ENCODE data around the gene MPZL1.

The MPZL1 gene

GRCh38 chr1:167749741-167750140 is 28.0 kb downstream of the MPZL1 start:
- Histone ChIP-seq H3K4me3 (no peak overlapping the region), H3K27ac (no peak overlapping the region)
- no peak for TF ChIP-seq CTCF (IDR thresholded peaks at IDR 0.05)
- no peak for DNase-seq (ENCODE audit: low spot score)

DNA sequence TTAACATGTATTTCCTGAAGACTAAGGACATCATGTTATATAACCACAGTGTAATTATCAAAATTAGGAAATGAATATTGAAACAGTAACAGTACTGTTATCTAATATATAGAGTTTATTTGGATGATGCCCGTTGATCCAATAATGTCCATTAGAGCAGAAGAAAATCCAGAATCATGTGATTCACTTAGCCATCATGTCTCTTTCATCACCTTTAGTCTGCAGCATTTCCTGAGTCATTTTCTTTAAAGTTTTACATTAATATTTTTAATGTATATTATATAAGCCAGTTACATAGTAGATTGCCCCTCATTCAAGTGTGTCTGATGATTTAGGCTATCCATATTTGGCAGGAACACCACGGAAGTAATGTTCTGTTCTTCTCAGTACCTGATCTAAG is 28.9 kb downstream of the MPZL1 start:
- no peak for DNase-seq (ENCODE audit: low spot score)
- no peak overlapping the region for H3K4me3 ChIP-seq
- no peak overlapping the region for H3K27ac ChIP-seq
- TF ChIP-seq CTCF (IDR thresholded peaks at IDR 0.05), result no peak

- TF ChIP-seq CTCF (IDR thresholded peaks at IDR 0.05), result no peak
- Histone ChIP-seq H3K4me3 (no peak overlapping the region), H3K27ac (peak overlapping the region in 1 of 2 donors; percentile 7)
- no peak for DNase-seq (ENCODE audit: low spot score)
Measured at GRCh38 chr1:167751676-167752075, 29.9 kb downstream of the MPZL1 start.

GRCh38 chr1:167752219-167752985 is 30.6 kb downstream of the MPZL1 start:
- DNase-seq (ENCODE audit: low spot score), result no peak
- H3K27ac ChIP-seq, result peak overlapping the region in 1 of 2 donors; percentile 7
- no peak for TF ChIP-seq CTCF (IDR thresholded peaks at IDR 0.05)
- no peak overlapping the region for H3K4me3 ChIP-seq

DNA sequence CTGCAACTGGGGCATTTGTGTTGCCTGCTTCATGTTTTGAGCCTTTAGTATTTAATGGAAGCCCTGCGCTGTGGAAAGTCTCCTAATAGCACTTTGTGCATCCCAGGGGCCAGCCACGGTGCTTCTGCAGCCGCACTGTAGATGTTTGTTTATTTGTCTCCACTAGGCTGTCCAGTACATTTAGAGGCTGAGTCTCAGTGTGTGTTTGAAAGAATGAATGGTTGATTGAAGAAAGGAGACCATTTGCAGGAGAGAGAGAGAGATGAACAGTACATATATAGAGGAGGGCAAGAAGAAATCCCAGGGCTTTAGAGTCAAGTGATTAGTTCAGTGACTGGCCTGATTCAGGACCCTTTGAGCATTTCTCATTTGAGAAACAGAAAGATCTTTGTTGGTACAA is 33.9 kb downstream of the MPZL1 start:
- Histone ChIP-seq H3K4me3 (no peak overlapping the region), H3K27ac (no peak overlapping the region)
- no peak for DNase-seq (ENCODE audit: low spot score)
- TF ChIP-seq CTCF (IDR thresholded peaks at IDR 0.05), result no peak

DNA sequence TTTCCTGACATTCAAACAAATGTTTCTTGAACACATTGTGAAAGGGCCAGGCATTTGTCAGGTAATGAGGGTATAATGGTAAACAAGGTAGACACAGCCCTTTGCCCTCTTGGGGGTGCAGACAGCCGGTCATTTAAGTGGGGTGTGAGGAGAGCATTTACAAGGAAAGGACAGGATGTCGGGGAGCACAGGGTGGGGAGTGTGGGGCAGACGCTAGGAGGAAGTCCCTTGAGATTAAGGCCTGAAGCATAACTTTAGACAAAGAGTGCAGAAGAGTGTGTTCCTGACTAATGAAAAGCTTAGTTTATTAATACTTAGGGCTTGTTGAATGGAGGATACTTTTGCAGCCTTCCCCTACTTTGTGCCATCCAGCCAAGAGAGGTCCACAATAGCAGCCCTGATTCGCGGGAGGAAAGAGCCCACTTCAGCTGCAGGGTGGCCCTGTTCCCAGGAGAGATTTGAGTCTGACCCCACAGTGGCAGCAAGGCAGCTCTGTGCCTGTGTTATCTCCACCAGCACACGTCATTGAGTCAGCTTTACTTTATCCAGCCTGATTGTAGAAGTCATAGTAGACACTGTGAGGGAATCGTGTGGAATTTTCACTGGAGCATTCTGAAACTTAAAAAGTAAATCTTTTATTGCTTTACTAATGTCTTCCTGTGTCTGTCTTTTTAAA is 35.1 kb downstream of the MPZL1 start:
- DNase-seq (ENCODE audit: low spot score), result no peak
- TF ChIP-seq CTCF (IDR thresholded peaks at IDR 0.05), result no peak
- Histone ChIP-seq H3K4me3 (no peak overlapping the region), H3K27ac (no peak overlapping the region)

Data from coronary artery (tissue), 2 donors.